Measurements from ENCODE around the gene OCA2.

Gene OCA2

GRCh38 chr15:28130651-28131050 lies 31.5 kb upstream of the OCA2 start:
- TF ChIP-seq CTCF (IDR thresholded peaks at IDR 0.05): no peak

GRCh38 chr15:28129231-28129848 lies 30.2 kb upstream of the OCA2 start:
- no peak for TF ChIP-seq CTCF (IDR thresholded peaks at IDR 0.05)

GRCh38 chr15:28128031-28128430 lies 28.9 kb upstream of the OCA2 start:
- TF ChIP-seq CTCF (IDR thresholded peaks at IDR 0.05): no peak

- no peak for TF ChIP-seq CTCF (IDR thresholded peaks at IDR 0.05)
These were observed 27.9 kb upstream of the OCA2 start for GRCh38 chr15:28127036-28127435.

GRCh38 chr15:28125673-28126651 lies 26.8 kb upstream of the OCA2 start:
- TF ChIP-seq CTCF (IDR thresholded peaks at IDR 0.05): peak; percentile 80

- no peak for TF ChIP-seq CTCF (IDR thresholded peaks at IDR 0.05)
These were observed 25.7 kb upstream of the OCA2 start for GRCh38 chr15:28124841-28125240.

GRCh38 chr15:28123408-28124023 lies 24.4 kb upstream of the OCA2 start:
- peak; percentile 78 for TF ChIP-seq CTCF (IDR thresholded peaks at IDR 0.05)
